Tibial nerve (tissue), 4 donors: ENCODE data around the gene DKK3. TPM values are rescaled to one million over a fixed set of nuclear protein-coding genes. Genes with fewer than 3 reads are reported as not detected.

Source experiments
- DNase-seq, 2 donors: peaks; one replicate each; pipeline ENCODE4 v3.0.0-alpha.2; 2019; ENCODE audit warnings: low spot score in 2 of 2
- H3K27ac ChIP-seq, 4 donors: fragments of 200-600 bp; sonication (generic) in 3 of 4; one replicate each; pipeline ENCODE4 v1.5.1; 2017 to 2019; ENCODE audit warnings: mild to moderate bottlenecking in 1 of 4
- H3K27me3 ChIP-seq, 2 donors: fragments of 200-600 bp; sonication (generic) in 1 of 2; one replicate each; pipeline versions ENCODE4 v1.5.1 to v1.6.0; 2017 to 2019
- H3K36me3 ChIP-seq, 3 donors: fragments of 200-600 bp; sonication (generic); one replicate each; pipeline ENCODE4 v1.5.1; 2018 to 2019
- H3K4me1 ChIP-seq, 4 donors: fragments of 200-600 bp; sonication (generic) in 3 of 4; one replicate each; pipeline ENCODE4 v1.5.1; 2017 to 2019
- H3K4me3 ChIP-seq, 4 donors: fragments of 200-600 bp; sonication (generic) in 3 of 4; one replicate each; pipeline ENCODE4 v1.5.1; 2017 to 2019; ENCODE audit warnings: mild to moderate bottlenecking in 1 of 4, moderate library complexity in 1 of 4
- H3K9me3 ChIP-seq, 4 donors: fragments of 200-600 bp; sonication (generic) in 3 of 4; one replicate each; pipeline ENCODE4 v1.5.1; 2017 to 2019
- EP300 ChIP-seq, 2 donors: sonication (generic); formaldehyde crosslinking; IDR thresholded peaks; one replicate each; pipeline ENCODE4 v1.6.1; 2017; ENCODE audit warnings: antibody characterized with exemption in 2 of 2, mild to moderate bottlenecking in 1 of 2
- POLR2A ChIP-seq, 2 donors: fragments of 450-650 bp; IDR thresholded peaks; one replicate each; pipeline ENCODE4 v1.6.1; 2017; ENCODE audit warnings: antibody characterized with exemption in 2 of 2, mild to moderate bottlenecking in 2 of 2, moderate library complexity in 2 of 2
- WGBS, 2 donors: methylation state at CpG; one replicate each; pipeline ENCODE4 v1.1.5; 2018; 5-methylcytosine and 5-hydroxymethylcytosine counted together
- total RNA-seq, 4 donors: library from RNA; depleted of rRNA; stranded (reverse); fragments of >200 nt; gene quantifications; one replicate each; pipeline ENCODE4 v1.1.0, GENCODE V29; 2016
- TF ChIP-seq, protein P1 (sequence below), 5 experiments: fragments of 200-600 bp in 3 of 5; fragments of 450-650 bp in 2 of 5; sonication (generic) in 3 of 5; IDR thresholded peaks; one replicate each; pipeline ENCODE4 v1.5.1; 2016 to 2019; ENCODE audit warnings: antibody characterized with exemption in 5 of 5, mild to moderate bottlenecking in 3 of 5, moderate library complexity in 2 of 5

The DKK3 gene
- 100 to 1,000 TPM; 192 to 446 (median 254) TPM for total RNA-seq

DNA sequence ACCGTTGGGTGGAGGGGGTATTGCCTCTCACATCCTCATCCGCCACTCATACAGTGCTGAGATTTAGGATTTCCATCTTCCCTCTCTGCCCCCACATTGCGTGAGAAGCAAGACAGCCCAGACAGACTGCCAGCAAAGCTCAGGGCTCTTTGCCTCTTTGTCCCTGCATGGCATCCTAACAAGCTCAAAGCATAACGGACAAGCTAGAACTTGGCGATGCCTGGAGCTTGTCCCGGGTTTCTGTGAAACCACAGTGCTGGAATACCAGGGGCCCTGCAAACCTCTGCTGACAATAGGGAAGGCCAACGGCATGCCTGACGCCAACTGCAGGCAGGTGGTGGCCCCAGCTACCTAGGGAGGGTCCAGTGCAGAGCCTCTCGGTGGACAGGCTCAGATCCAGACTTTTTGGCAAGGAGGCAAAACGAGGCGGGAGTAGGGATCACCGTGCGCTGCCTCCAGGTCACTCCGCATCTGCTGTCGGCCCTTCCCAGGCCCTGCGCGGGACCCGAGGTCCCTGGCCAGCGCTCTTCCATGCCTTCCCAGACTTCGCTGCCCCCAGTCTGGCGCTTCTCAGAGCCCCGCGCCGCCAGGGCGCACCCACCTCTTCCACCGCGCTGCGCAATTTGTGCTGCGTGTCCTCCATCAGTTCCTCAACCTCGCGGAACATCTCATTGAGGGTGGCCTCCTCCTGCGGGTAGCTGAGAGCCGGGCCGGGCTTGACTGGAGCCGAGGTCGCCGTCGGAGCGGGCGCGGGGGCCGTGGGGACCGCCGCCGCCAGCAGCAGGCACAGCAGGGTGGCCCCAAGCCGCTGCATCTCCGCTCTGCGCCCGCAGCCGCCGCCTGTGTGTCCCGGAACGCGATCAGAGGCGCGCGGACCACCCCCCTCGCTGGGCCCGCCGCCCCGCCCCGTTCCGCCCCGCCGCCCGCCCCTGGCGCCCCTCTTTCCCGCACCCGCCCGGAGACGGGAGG lies at the start of gene DKK3:
DKK3 (minus strand) TSS at position 858 of the 969 bp plus-strand sequence; CDS start at position 814, 44 bp downstream.
- H3K4me3 ChIP-seq = peak within 1 kb of the TSS; percentile 48 to 75 (median 66)
- no peaks in the 10 kb centered on the region for H3K27me3 ChIP-seq
- TF ChIP-seq, protein P1, sequence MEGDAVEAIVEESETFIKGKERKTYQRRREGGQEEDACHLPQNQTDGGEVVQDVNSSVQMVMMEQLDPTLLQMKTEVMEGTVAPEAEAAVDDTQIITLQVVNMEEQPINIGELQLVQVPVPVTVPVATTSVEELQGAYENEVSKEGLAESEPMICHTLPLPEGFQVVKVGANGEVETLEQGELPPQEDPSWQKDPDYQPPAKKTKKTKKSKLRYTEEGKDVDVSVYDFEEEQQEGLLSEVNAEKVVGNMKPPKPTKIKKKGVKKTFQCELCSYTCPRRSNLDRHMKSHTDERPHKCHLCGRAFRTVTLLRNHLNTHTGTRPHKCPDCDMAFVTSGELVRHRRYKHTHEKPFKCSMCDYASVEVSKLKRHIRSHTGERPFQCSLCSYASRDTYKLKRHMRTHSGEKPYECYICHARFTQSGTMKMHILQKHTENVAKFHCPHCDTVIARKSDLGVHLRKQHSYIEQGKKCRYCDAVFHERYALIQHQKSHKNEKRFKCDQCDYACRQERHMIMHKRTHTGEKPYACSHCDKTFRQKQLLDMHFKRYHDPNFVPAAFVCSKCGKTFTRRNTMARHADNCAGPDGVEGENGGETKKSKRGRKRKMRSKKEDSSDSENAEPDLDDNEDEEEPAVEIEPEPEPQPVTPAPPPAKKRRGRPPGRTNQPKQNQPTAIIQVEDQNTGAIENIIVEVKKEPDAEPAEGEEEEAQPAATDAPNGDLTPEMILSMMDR (IDR thresholded peaks at IDR 0.05) = no peak
- TF ChIP-seq POLR2A (IDR thresholded peaks at IDR 0.05) (no peak), EP300 (IDR thresholded peaks at IDR 0.05) (peak in 1 of 2 donors; percentile 30)
- H3K4me1 ChIP-seq = peaks cover 0 to 49% (median 20%) of the 10 kb centered on the region in 4 donors
- WGBS, 2 donors = 4 to 7% methylated on average over 28 to 64 of the region's 71 CpGs
- H3K36me3 ChIP-seq = no peaks in the 10 kb centered on the region
- no peak for DNase-seq
- peak within 1 kb of the TSS; percentile 64 to 92 (median 84) for H3K27ac ChIP-seq
- no peaks in the 10 kb centered on the region for H3K9me3 ChIP-seq

DNA sequence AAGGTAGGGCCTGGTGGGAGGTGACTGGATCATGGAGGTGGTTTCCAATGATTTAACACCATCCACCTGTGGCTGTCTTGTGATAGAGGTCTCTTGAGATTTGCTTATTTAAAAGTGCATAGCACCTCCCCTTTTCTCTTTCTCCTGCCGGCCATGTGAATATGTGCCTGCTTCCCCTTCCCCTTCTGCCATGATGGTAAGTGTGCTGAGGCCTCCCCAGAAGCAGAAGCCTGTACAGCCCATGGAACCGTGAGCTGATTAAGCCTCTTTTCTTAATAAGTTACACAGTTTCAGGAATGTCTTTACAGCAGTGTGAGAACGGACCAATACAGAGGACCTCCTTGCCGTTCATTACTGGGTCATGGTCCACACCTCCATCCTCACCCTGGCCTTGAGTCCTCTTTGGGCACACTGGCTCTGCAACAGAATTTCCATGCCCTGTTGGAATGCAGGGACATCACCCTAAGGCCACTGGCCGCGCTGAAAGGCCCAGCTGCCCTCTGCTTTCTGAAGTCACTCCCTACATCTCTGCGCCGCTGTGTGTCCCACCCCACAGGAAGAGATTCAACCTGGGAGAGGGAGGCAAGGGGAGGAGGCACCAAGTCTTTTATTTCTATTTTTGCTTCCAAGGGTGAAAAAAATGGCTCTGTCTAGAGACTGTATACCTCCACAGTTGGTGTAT lies 49.0 kb upstream of the DKK3 start:
- 88 to 95% methylated on average over 8 of the region's 8 CpGs for WGBS, 2 donors
- no peak overlapping the region for H3K4me3 ChIP-seq
- H3K27ac ChIP-seq = no peak overlapping the region
- H3K36me3 ChIP-seq = no peaks in the 10 kb centered on the region
- no peak for DNase-seq
- peaks cover 0 to 9% (median 0%) of the 10 kb centered on the region in 4 donors for H3K4me1 ChIP-seq
- H3K9me3 ChIP-seq = no peaks in the 10 kb centered on the region
- H3K27me3 ChIP-seq = no peaks in the 10 kb centered on the region
- TF ChIP-seq, protein P1 (IDR thresholded peaks at IDR 0.05) = no peak
- TF ChIP-seq EP300 (IDR thresholded peaks at IDR 0.05) = no peak
- TF ChIP-seq POLR2A (IDR thresholded peaks at IDR 0.05) = no peak

DNA sequence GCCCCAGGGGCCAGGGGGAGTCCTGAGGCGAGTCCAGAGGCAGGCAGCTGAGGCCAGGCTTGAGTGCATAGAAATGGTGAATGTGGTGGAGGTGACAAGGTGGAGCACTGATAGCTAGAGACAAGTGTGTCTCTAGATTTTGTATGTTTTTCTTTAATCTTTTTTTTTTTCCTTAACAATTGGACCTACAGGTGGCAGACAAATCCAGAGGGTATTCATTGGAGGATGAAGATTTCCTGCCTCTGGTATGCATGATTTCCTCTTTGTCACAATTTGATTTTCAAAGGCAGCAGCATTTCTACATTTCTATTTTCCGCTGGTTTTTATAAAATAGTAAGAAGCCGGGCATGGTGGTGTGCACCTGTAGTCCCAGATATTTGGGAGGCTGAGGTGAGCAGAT lies 47.7 kb upstream of the DKK3 start:
- H3K27ac ChIP-seq = no peak overlapping the region
- no peak overlapping the region for H3K4me3 ChIP-seq
- no peak for TF ChIP-seq EP300 (IDR thresholded peaks at IDR 0.05)
- TF ChIP-seq POLR2A (IDR thresholded peaks at IDR 0.05) = no peak
- TF ChIP-seq, protein P1 (IDR thresholded peaks at IDR 0.05) = no peak
- DNase-seq = no peak
- peaks cover 0 to 11% (median 0%) of the 10 kb centered on the region in 4 donors for H3K4me1 ChIP-seq
- no peaks in the 10 kb centered on the region for H3K9me3 ChIP-seq
- no peaks in the 10 kb centered on the region for H3K27me3 ChIP-seq
- H3K36me3 ChIP-seq = no peaks in the 10 kb centered on the region
- 94 to 99% methylated on average over 3 of the region's 3 CpGs for WGBS, 2 donors

DNA sequence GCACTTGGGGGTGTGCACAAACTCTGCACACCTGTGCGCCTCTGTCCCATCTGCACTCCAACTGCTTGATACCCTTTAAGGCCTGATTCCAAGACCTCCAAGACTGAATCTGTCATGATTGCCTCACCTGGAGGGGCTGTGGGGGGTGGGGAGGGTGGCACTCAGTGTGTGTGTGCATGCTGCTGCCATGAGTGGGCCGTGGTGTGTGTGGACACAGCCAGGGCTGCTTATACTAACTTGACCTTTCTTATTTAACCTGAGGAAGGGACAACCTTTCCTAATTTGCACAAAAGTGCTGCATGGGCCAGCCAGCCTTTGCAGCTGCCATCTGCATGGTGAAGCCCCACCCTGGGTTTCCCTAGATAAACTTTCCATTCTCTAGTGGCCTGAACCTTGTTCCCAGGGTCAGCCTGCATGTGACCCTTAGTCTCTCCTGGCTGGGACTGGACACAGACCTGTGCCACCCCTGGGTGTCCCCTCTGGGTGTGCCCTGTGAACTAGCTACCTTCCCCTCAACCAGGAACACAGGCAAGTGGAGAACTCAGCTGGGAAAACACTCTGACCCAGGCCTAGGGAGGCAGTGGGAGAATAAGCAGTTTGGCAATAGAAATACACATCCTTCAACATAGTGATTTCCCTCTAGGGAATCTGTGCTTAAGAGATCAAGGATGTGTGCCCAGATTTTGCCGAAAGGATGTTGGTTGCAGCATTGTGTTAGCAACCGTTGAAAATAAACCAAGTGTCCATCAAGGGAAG lies 45.4 kb upstream of the DKK3 start:
- 53 to 72% methylated on average over 4 of the region's 4 CpGs for WGBS, 2 donors
- Histone ChIP-seq H3K27me3 (no peaks in the 10 kb centered on the region), H3K27ac (peak overlapping the region in 1 of 4 donors; percentile 56), H3K4me3 (no peak overlapping the region), H3K4me1 (peaks cover 0 to 18% (median 3%) of the 10 kb centered on the region in 4 donors), H3K36me3 (no peaks in the 10 kb centered on the region), H3K9me3 (no peaks in the 10 kb centered on the region)
- no peak for TF ChIP-seq POLR2A (IDR thresholded peaks at IDR 0.05)
- TF ChIP-seq EP300 (IDR thresholded peaks at IDR 0.05) = peak in 1 of 2 donors; percentile 73
- DNase-seq = no peak
